Left hindlimb (tissue), 1 donor: ENCODE data around the gene CDKAL1.

Source experiments
- DNase-seq: peaks from one replicate; pipeline ENCODE4 v3.0.0-alpha.2; 2018

The CDKAL1 gene

DNA sequence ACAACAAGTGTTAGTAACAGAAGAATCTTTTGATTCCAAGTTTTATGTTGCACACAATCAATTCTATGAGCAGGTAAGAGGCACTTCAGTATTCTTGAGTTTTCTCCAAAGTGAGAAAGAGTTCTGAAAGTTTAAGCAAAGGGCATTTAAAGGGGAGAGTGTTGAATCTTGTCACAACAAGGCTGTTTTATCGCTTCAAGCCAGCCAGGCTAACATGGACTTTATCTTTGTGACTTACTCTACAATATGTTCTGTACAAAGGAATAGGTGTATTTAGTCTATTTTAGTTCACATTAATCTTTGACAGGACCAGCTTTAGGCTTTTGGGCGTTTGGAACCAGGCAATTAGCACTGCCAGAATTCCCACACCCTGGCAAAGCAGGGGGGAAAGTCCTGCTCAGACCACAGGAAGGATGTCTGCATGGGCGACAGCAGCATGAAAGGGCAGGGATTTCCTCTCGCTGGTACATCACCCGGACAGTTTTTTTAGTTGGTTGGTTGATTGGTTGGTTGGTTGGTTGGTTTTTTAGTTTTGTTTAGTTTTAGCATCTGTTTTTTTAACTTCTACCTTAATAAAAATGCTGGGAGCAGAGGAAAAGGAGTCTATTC, 663.9 kb downstream of the CDKAL1 start:
- no peak for DNase-seq

DNA sequence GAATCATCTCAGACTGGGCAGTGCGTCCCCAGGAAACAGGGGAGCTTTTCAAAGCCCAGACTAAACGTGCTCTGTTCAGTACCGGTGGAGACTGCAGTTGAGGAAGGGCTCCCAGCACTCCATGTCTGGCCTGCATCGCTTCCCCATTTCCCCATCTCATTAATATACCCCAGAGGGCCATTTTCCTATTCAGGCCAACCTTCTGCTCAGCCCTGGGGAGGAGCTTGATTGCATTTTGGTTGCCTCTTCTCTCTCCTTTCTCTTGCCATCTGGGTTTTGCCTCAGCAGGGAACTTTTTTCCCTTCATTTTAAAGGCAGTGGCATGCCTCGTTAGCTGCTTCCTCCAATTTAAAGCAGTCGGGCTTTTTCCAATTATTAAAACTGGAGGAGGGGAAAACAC, 665.0 kb downstream of the CDKAL1 start:
- no peak for DNase-seq

DNA sequence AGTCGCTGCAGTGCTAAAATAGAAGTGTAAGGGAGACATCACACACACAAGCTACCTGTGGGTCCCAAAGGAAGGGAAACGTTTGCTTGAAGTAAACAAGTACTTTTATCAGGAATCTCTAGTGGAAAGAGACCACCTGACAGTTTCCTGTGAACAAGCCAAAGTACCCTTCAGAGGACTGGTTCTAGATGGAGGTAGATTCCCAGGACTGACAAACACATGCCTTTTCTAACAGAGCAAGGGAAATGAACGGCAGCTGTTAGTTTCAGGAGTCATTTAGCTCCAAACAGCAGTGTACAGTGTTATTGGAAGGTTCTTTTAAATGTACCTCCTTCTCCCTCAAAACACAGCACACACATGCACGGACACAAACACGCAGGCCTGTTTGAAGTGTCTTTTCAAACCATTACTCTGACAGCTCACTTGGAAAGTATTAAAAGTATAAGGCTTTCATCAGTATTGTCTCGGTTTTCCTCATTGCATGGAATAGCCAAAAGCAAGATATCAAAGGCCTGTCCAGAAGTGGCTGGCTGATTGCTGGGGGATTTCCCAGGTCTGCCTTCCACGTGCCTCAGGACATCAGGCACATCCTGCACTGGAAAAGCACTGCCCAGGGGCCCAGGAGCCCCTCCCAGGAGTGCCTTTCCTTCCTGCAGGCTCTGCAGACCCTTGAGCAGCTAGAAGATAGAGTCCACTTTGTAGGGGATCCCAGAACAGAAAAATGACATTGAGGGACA, 666.0 kb downstream of the CDKAL1 start:
- DNase-seq = no peak

DNA sequence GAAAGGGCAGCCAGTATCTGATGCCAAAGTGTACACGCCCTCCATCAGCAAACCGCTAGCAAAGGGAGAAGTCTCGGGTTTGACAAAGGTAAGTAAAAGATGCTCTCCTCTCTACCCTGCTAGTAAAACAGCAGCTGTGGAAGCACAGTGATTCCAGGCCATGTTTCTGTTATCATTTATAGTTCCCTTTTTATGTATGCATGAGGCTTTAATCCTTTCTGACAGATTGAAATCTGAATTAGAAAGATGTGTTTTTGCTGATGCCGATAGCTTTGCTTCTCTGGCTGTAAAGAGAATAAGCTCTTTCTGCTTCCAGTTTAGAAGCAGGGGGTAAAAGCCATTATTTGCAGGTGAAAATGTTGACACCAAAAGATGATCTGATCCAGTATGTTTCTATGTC, 666.9 kb downstream of the CDKAL1 start:
- DNase-seq = no peak

DNA sequence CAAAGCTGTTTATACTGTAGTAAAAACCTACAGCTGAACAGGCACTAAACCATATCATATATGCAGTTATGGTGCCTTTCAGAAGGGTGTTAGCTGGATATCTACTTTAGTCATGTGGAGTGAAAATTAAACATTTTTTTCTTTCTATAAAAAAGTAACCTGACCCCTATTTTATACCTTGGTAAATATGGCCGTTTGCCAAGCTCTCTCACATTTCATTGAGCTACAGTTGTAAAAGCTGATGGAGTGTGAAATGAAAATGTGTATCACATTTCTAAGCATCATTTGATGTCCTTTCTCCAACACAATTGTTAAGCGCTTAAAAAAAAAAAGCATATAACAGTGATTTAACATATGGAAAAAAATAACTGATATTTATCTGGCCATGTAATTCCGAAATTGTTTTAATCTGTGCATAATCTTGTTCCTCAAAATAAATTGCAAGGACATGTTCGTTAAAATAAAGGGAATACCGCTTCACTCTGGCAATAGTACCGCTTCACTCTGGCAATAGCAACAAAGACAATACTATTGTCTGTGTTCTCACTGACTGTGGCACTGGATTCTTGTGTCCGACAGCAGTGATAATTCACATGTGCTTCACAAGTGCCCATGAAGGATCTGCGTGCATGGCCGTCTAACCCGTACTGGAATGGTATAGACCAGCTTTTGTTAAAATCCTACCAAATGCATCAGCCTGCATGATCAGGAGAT, 667.5 kb downstream of the CDKAL1 start:
- DNase-seq = no peak

DNA sequence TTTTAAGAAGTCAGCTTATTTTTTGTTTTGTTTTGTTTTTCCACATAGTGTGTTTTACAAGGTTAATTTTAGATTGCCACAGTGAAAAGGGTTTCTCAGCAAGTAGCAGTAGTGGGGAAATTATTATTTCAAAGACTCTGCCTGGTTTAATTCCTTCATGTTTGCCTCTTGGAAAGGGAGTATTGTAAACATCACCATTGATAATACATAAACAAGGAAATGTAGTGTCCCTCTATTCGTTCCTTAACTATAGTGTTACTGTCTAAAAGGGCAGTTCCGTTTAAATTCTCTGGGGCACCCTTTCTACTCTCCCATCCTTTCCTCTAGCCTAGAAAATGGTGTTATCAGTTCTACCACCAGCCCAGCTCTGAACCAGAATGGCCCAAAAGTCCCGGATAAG, 668.3 kb downstream of the CDKAL1 start:
- no peak for DNase-seq

DNA sequence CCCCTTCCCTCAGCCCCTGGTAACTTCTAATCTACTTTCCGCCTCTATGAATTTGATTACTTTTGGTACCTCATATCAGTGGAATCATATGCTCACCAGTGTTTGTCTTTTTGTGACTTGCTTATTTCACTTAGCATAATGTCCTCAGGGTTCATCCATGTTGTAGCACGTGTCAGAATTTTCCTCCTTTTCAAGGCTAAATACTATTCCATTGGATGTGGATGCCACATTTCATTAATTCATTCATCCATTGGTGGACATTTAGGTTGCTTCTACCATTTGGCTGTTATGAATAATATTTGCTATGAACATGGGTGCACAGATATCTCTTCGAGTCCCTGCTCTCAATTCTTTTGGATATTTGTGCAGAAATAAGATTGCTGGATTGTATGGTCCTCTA, 670.7 kb downstream of the CDKAL1 start:
- no peak for DNase-seq

DNA sequence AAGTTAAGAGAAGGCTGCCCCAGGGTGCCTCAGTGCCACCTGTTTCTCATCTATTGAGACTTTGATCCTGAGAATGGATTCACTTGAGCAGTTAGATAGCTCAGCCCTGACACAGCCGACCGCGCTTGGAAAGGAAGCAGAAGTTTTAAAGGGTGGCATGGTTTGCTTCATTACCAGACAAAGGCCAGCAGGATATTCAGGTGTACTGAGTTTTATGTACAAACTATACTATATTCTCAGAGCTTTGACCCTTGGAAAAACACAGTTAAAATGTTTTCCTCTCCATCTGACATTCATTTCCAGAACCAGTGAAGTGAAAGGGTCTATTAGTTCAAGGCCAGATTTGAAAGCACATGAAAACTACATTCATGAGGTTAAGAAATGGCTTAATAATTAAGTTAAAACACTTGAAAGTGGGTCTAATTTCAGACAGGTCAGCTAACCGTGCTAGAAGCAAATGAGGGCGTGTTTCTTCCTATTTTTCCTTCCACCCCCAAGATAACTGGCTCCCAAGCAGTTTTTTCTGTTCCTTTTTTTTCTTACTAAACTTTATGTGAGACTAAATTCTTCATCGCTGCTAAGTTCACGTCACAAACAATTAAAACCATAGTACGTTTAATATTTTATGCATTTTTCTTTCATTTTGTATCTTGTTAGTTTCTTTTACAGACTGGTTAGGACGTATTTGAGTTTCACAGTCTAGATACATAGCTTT, 674.0 kb downstream of the CDKAL1 start:
- DNase-seq = no peak

DNA sequence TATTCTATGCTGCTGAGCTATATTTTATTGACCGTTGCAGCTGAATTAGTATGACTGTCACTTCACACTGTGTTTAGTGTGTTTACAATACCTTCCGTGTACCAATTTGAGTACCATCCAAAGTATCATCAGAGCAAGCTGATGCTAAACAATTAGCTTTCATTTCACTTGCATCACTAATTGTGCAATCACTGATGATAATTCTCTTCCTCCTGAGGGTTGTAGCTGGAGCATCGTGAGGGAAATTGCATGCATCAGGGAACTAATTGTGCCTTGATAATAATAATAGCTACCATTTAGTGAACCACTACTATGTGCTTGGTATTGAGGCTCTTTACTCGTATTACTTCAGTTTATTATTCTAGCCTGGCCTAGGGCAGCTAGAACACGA, 674.5 kb downstream of the CDKAL1 start:
- no peak for DNase-seq

DNA sequence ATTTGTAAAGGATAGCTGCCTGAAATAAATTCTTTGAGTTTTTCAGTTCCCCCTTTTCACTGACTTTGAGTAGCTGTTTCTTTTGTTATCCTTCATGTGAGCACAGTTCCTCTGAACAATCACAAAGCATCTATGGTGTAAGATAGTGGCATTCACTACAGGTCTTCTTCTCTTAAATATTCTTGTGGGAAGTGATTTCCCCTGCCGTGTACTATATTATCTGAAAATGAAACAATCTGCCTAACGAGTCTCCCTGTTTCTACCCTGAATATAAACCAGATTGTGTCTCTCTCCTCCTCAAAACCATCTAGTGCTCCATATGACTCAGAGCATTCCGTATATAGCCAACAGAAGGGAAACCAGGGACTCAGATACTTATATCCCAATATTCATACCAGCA, 679.2 kb downstream of the CDKAL1 start:
- no peak for DNase-seq

DNA sequence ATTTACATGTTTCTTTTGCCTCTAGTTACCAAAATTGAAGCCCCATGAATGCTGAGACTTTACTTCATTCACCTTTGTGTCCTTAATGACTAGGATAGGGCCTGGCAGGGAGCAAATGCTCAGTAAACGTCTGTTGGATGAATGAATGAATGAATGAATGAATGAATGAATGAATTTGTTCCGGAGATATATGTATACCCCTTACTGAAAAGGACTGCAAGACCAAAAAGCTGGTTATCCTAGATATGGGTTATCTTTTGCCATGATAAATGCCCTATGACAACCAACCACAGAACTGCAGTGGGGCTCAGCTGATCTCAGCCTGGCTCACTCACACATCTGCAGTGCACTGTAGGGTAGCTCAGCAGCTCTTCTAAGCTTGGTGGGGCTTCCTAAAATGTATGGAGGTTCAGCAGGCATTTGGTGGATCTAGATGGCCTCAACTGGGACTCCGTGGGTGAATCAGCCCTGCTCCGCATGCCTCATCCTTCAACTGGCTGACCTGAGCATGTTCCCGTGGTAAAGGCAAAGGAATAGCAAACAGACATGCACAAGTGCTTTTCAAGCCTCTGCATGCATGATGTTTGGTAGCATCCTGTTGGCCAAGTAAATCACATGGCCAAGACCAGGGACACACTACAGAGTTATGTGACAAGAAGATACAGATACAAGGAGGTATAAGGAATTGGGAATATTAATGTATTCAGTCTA, 680.6 kb downstream of the CDKAL1 start:
- no peak for DNase-seq

DNA sequence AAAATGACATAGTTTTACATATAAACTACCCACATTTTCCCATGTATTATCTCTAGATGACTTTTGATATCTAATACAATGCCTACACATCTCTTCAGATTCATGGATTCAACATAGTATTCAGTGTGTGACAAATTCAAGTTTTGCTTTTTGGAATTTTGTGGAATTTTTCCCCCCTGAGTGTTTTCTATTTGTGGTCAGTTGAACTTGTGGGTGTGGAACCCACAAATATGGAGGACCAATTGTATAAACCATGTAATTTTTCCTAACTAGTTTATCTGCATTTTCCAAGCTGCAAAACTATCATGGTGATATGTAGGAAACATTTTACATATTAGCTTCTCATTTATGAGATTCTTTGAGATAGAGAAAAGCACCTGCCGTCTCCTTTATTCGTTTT, 685.0 kb downstream of the CDKAL1 start:
- DNase-seq = no peak

DNA sequence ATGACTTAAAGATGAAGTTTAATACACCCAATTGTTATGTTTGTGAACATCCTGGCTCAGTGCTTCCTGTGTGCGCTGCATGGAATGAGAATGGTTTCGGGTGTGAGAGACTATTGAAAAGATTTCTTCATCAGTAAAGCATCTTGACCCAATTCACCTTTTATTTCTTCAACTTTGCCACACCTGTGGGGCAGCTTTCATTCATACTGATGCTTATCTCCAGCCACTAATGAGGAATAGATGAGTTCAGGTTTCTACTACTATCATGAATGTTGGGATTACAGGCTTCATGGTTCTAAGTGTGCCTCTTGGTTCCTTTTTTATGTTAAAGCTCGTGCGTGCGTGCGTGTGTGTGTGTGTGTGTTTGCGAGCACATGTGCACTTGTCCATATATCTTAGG, 685.6 kb downstream of the CDKAL1 start:
- no peak for DNase-seq

DNA sequence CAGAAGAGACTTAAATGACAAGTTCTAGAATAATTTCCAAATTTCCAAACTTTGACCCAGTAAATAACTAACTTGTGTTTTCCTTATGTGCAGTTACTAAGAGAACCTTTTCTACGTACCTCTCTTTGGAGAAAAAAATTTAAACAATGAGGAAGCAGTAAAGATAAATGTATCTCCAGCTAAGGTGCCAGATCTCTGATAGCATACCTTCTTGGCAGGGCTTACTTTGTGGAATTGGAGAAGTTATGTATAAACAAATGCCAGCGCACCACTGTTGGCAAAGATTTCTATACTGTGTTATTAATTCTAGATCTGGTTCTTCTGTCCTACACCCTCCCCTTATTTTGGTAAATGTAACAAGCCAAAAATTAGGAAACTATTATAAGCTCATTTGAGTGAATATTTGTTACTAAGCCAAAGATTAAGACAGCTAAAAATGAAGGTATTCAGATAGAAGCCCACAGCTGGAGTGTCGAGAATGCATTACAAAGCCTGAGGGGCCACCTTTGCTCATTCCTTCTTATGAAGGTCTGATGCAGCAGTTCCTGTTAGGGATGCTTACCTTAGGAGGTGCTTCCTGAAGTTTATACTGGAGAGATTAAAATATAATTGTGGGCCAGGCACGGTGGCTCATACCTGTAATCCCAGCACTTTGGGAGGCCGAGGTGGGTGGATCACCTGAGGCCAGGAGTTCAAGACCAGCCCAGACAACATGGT, 686.2 kb downstream of the CDKAL1 start:
- no peak for DNase-seq

DNA sequence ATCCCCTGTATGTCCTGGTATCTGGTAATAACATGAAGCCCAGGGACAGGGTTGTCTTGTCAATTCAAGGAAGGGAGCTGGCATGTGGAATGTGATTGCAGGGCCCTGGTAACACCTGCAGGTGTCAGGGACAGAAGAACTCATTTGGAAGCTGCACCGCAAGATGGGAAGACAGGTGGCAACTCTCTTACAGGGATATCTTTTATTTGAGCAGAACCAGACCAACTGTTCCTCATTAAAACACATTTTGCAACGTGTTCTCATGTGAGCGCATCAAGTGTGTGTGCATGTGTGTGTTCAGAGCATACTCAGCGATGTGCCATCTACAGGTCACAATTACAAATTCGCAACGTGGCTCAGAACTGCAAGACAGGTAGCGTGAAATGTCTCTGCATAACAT, 688.4 kb downstream of the CDKAL1 start:
- no peak for DNase-seq

DNA sequence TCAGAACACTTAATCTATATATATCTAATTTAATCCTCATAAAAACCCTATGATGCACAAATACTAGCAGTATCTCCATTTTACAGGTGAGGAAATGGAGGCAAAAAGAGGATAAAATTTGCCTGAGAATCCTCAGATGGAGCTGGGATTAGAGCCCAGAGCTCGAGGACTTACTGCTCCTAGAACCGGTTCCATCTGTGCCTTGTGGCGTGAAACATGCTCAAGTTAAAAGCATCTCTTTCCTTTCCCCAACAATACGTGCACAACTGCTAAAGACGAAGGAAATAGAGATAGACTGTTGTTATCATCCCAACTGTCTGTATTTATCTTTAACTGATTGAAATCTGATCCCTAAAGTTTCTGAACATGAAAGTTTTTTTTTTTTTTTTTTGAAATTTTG, 691.7 kb downstream of the CDKAL1 start:
- no peak for DNase-seq

DNA sequence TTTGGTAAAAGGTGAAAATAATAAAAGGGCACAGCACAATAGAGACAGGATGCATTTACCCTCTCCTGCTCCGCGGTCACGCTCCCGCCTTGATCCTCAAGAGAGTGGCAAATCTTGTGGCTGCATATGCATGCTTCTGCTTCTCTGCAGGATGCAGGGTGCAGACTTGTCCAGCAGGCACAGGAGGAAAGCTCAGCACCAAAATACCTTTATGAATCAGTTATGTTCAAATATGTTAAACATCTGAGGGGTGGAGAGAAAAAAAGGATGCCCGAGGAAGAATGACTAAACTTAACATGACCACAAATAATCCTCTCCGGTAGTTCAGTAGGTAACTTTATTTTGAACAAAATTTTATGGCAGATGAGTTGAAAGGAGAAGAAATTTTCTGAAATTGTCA, 693.2 kb downstream of the CDKAL1 start:
- no peak for DNase-seq

DNA sequence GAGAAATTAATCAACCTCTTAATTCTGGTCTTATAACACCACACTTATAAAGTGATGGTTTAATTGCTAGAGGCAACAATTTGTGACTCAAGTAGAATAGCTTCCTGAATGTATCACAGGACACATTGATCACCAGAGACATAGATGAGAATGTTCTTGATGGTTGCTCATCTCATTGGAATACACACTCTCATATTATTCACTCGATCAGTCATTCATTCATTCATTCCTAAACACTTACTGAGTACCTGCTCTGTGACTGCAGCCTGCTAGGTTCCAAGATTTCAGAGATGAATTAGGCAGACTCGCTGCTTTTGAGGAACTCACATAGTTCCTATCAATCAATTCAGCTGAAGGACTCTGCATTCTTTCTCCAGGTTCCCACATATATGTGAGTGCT, 694.2 kb downstream of the CDKAL1 start:
- DNase-seq = no peak

DNA sequence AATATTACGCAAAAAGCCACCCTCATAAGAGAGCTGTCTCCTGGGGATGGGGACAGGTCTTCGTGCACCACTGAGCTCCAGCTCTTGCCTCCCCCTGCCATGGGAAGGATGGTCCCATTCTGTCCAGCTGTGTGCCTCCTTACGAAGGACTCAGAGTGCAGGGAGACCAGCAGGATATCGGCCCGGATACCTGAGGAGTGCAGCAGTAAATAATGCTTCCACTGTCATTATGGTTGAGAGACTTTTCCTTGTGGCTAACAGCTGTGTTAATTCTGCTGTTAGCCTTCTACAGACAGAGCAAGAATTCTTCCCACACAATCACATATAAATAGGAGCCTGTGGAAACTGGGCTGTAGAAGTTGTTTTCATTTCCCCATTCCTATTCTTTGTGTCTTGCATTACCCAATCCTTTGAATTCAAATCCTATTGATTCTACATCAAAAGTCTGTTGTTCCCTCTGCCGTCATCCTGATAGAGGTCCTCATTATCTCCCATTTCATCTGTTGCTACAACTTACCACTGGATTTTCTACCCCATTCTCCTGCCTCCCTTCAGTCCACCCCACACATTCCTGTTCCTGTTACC, 694.7 kb downstream of the CDKAL1 start:
- no peak for DNase-seq

DNA sequence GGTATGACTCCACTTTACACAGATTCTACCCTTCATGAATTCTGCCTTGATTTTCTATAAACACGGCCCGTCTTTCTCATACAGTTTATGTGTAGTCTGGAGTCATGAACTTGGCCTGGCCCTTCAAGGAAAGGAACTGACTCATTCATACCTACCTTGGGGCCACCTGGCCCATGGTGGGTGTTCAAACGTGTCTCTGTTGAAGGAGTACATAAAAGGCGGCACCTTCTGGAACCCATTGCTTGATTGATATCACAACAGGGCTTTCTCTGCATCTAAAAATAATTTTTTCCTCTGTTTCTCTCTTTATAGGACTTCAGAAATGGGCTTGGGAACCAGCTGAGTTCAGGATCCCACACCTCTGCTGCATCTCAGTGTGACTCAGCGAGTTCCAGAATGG, 696.3 kb downstream of the CDKAL1 start:
- DNase-seq = no peak

DNA sequence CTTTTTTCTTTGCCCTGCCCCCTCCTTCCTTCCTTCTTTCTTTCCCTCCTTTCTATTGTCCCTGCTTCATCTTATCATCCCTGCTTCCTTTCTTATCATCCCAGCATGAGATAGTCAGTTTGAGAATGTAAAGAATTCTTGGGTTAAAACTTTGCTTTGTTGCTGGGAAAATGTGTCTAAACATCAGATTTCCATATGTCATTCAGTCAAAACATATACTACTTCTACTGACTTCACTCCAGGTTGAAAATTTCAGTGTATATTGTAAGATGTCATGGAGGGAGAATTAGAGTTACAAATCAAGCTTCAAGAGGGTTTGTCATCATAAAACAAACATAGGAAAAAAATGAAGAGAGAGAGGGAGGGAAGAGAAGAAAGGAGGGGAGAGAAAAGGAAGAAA, 700.9 kb downstream of the CDKAL1 start:
- no peak for DNase-seq

DNA sequence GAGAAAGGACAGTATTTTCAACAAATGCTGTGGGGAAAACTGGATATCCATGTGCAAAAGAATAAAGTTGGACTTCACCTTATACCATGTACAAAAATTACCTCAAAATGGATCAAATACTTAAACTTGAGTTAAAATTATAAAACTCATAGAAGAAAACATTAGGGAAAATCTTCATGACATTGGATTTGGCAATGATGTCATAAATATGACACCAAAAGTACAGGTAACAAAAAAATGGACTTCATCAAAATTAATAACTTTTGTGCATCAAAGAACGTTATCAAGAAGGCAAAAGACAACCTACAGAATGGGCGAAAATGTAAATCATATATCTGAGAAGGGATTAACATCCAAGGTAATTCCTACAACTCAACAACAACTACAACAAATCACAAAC, 704.0 kb downstream of the CDKAL1 start:
- no peak for DNase-seq
